GM04503 (cell line): ENCODE results near the gene HEXIM1.
"Not testable (repeated sequence)": the region's sequence is repeated elsewhere in the genome, so short reads cannot be mapped to it uniquely, and the experiment has no call there.

ENCODE experiments used
- DNase-seq: peaks from one replicate; pipeline ENCODE4 v3.0.0-alpha.2; 2012; ENCODE audit warnings: low read depth

Gene HEXIM1

DNA sequence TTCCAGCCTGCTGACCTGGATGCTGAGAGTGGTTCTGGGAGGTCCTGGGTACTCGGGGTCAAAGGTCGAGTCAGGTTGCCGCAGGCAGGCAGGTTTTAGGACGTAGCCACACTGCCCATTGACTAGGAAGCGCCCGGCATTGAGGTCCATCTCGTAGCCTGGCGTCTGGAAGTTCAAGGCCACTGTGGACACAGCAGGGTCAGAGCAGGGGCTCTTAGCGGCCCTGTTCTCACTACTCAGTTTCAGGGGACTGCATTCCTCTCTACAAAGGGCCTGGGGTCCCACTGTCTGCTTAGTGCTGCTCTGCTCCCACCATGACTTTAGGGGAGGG, 34.9 kb upstream of the HEXIM1 start:
- no peak for DNase-seq

DNA sequence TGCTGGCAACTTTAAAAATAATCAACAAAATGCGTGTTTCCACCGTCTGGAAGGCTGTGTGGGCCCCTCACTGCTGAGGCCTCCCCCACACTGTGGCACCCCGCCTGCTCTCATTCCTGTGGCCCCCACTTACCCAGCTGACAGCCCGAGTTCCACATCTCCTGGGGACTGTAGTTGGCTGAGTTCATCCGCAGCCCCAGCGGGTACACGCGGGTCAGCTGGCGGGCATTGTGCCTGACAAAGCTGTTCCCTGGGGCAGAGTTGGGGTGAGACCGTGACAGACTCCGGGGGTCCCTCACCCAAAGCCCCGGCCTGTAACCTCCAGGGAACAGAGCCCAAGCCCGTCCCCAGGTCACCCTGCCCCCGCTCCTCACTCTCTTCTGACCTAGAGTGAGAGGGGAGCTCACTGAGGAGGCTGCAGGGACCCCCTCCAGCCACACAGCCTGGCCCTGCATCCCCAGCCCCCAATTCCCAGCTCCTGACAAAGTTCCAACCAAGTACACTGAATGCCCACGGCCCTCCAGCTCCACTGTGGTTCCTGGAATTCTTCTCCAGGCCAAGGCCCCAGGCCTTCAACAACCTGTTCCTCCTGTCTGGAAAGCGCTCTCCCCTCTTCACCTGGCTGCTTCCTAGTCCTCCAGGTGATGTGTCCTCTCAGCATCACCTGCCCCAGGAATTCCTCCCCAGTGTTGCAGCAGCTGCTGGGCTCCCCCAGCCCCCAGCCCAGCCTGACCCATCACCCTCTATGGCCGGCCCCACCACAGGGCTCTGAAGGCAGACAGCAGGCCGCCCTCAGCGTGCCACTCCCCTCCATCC, 34.0 kb upstream of the HEXIM1 start:
- no peak for DNase-seq

DNA sequence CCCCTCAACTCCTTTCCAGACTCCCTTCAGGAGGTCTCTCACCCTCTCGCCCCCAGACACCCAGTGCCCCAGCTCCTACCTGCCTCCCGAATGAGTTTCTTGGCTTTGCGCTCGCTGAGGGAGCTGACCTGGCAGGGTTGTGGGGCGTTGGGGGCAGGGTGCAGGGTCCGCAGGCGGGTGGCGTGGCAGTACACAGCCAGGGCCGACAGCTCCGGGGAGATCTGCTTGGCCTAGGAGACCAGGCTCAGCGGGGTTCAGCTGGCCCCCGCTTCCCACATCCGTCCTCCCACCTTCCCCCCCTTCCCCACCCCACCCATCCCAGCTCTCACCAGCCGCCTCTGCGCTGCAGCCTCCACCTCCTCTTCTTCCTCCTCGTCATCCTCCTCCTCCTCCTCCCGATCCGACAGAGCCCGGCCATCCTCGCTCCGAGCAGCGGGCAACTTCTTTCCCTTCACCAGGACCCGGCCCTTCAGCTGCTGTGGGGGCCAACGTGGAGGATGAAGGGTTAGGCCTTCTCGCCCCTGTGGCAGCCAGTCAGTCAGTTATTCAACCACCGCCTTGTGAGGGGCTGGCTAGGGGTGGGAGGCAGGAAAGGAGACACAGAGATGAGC, 33.2 kb upstream of the HEXIM1 start:
- no peak for DNase-seq

DNA sequence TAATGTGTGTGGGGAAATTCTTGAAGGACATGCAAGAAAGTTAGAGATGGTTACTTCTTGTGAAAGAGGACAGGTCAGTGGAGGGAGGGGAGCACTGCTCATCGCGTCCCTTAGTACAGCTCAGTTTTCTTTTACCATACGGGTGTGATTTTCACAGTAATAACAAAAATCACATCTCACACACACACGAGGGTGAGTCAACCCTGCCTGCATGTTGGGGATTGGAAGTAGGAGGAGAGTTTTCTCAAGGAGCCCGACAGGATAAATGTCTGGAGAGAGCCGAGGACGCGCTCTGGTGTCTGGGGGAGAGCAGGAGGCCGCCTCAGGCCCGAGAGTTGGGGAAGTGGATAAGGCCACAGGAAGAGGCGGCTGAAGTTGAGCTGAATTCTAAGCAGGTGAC, 32.4 kb upstream of the HEXIM1 start:
- DNase-seq: no peak

DNA sequence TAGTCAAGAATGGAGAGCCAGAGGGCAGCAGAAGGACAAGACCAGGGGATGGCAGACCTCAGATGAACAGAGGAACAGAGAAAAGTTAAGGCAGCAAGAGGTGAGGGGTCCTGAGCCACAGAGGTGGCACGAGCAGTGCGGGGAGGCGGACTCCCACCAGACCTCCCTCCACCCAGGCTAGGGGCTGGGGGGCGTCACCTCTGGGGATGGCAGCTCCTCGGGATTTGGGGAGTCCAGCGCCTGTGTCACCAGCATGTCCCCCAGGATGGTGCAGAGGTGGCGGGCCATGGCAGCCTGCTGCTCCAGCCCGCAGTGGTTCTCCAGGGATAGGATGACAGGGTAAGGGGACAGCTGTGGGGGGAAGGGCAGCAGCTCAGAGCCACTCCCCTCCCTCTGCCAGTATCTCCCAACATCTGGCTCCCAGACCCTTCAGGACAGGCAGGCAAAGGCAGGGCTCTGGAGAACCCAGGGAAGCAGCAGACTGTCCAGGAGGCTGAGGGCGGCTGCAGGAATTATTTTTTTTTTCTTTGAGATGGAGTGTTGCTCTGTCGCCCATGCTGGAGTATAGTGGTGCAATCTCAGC, 31.8 kb upstream of the HEXIM1 start:
- no peak for DNase-seq

DNA sequence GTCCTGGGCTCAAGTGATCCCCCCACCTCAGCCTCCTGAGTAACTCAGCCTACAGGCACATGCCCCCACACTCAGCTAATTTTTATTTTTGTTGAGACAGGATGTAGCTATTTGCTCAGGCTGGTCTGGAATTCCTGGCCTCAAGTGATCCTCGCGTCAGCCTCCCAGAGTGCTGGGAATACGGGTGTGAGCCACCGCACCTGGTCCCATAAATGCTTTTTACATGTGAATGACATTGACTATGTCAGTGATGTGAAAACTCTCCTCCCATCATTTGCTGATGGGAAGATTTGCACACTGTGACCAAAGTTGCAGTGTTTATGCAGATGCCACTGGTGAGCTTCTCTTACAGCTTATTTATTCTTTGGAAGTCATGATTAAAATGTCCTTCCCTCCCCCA, 30.9 kb upstream of the HEXIM1 start:
- no peak for DNase-seq

DNA sequence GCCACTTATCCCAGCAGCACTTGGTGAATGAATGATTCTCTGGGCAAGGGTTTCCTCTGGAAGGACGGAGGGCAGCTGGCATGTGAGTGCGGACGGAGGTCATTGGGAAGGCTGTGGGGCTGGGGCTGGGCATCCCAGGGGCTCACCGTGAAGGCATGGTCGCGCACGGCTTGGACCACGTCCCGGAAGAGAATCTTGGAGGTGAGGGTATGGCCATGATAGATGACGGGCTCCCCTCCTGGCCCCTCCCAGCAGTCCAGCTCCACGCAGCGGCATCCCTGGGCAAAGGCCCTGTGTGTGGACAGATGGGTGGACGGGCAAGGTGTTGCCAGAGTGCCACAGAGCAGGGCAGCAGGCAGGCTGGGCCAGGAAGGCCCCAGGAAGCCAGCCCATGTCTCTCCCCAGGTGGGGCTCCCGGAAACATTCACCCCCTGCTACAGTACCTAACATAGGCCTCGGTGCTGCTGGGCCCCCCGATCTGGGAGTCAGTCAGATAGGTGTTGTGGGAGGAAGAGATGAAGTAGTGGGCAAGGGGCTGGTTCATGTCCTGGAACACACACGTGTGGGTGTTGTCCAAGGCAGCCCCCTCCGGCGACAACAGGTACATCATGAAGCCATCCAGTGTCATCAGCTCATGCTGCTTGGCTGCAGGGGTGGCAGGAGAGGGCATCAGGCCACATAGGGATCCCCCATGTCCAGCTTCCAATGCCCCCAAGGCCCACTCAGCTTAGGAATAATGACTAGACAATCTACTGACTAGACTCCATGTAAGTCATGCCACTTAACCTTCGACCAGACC, 30.2 kb upstream of the HEXIM1 start:
- DNase-seq: no peak

DNA sequence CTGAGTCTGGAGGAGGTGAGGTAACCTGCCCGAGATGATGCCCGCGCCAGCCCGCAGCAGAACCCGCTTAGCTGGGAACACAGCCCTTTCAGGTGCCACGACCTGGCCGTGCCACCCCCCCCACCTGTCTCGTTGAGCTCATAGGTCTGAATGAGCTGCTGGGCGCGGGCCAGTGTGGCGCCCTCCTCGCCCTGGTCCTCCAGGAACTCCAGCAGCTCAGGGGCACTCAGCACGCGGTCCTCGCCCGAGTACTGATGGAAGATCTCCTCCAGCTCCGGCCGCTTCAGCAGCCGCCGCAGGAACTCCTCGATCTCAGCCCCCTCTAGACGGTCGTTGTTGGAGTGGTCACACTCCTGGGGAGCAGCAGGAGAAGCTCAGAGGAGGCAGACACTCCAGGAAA, 29.6 kb upstream of the HEXIM1 start:
- no peak for DNase-seq

DNA sequence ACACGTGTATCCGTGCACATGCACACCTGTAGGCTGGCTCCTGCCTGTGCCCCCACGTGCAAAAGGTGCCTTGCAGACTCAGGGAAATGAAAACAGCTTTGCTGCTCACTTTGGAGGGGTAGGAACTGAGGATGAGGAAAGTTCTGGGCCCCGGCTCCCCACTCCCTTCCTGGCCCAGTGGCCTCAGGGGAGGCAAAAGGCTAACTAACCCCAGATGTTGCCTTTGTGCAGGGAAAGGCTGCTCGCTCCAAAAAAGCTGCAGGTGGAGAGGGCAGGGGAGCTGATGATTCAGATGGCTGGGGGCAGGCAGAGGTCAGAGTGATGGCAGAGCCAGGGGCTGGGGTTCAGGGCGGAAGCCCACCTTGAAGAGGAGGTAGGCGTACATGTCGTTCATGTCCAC, 28.3 kb upstream of the HEXIM1 start:
- DNase-seq: no peak

DNA sequence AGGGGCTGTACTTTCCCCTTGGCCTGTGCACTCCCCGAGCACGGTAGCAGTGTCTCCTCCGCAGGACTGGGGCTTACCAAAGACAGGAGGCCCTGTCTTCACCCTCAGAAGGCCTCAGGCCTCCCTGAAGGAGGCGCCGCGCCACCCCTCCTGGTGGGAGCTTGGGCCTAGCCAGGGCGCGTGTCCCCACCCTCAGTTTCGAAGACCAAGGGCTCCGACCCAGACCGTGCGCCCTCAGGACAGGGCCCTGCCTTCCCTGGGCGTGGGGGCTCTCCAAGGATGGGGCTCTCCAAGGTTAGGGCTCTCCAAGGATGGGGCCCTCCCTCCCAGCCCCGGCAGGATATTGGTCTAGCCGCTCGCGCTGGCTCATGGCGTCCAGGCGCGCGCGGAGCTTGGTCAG, 27.7 kb upstream of the HEXIM1 start:
- no peak for DNase-seq

DNA sequence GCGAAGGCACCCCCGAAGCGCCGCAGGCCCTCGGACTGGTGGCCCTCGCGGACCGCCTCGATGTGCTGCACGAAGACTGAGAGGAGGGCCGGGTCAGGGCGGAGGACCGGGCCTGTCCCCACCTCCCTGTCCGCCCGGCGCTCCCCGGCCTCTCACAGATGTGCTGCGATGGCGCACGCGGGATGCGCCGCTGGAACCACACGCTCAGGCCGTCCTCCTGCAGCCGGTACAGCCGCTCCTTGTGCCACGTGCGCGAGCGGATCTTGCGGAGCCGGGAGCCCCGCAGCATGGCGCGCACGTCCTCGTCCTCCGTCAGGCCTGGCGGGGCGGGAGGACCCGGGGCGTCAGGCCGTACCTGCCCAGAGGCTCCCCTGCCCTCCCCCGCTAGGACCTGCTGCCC, 27.2 kb upstream of the HEXIM1 start:
- DNase-seq: no peak

DNA sequence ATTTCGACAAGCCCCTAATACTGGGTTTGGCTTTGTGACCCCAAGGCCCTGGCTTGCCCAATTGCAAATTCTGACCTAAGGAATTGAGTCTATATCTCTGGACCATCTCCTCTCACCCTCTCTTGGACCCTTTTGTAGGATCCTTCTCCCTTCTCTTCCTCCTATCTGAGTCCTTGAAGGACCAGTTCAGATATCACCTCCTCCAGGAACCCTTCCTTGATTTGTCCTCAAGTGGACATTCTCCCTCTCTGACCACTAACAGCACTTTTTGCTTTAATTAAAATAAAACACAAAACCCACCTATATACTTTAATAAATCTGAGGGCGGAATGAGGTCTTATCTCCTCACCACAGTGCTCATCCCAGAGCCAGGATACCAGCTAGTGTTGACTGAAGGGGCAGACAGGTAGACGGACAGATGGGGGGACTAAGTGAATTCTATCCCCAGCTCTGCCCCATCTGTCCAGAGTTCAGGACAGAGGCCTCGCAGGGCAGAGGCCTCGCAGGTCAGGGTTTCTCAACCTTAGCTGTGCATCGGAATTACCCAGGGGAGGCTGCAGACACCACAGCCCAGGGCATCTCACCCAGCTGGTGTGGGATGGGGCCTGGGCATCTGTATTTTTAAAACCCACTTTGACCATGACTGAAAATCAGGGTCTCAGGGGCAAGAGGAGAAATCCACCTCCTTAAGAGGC, 25.1 kb upstream of the HEXIM1 start:
- no peak for DNase-seq

DNA sequence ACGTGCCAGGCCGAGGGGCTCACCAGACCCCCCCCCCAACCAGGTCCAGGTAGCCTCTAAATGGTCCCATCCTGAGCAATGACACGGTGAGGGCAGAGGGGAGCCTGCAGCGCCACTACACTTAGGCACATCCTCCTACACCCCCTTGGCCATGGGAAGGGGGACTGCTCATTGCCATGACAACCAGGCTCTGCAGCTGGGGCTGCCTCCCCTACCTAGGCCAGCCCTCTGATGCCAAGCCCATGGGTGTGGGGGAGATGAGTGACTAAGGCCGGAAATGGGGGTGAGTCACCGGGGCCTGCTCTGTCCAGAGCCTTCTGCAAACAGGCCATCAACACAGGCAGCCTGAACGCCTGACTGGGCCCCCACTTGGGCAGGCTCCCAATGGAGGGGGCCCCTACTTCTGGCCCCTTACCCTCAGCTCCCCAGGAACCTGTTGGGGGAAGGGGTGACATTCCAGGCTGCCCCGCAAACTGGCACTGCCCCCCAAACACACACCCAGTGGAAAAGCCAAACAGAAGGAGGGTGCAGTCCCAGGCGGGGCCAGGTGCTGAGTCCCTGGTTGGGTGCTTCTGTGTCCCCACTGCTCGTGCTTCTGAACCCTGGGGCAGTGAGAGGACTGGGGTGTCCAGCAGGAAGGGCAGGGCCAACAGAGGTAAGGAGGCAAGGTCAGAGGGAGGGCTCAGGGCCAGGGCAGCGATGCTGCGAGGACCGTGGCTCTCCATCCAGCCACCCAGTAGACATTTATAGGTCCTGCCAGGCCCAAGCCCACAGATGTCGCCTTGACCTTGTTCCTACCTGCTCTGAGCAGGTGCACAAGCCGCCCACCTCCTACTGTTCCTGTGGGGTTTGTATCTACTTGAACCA, 24.1 kb upstream of the HEXIM1 start:
- DNase-seq: no peak

DNA sequence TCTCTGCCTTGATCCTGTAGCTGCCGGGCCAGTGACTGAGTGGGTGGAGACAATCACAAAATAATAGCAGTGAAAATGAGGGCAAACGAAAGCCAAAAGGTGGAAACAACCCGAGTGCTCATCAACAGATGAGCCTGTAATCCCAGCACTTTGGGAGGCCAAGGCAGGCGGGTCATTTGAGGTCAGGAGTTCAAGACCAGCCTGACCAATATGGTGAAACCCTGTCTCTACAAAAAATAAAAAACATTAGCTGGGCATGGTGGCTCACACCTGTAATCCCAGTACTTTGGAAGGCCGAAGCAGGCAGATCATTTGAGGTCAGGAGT, 23.5 kb upstream of the HEXIM1 start:
- not testable (repeated sequence) for DNase-seq

DNA sequence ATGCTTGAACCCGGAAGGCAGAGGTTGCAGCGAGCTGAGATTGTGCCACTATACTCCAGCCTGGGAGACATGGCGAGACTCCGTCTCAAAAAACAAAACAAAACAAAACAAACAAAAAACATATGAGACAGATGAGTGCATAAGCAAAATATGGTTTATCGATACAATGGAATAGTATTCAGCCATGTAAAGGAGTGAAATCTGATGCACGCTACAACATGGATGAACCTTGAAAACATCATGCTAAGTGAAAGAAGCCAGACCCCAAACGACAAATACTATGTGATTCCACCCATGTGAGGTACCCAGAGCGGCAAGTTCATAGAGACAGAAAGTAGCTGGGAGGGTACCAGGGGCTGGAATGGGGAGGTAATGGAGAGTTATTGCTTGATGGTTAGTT, 22.8 kb upstream of the HEXIM1 start:
- no peak for DNase-seq

DNA sequence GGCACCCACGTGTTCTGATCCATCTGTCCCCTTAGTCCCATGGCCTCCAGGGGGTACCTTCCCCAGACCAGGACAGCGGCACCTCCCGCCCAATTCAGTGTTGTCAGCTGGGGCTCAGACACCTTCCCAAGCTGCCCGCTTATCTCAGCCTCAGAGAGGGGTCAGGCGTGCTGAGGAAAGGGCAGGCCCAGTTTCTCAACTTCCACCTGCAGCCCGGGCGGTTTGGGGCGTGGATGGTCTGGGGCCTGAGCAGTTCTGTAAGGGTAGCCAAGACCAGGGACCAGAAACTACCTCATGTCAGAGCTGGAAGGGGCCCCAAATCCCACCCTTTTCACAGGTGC, 21.1 kb upstream of the HEXIM1 start:
- DNase-seq: no peak

DNA sequence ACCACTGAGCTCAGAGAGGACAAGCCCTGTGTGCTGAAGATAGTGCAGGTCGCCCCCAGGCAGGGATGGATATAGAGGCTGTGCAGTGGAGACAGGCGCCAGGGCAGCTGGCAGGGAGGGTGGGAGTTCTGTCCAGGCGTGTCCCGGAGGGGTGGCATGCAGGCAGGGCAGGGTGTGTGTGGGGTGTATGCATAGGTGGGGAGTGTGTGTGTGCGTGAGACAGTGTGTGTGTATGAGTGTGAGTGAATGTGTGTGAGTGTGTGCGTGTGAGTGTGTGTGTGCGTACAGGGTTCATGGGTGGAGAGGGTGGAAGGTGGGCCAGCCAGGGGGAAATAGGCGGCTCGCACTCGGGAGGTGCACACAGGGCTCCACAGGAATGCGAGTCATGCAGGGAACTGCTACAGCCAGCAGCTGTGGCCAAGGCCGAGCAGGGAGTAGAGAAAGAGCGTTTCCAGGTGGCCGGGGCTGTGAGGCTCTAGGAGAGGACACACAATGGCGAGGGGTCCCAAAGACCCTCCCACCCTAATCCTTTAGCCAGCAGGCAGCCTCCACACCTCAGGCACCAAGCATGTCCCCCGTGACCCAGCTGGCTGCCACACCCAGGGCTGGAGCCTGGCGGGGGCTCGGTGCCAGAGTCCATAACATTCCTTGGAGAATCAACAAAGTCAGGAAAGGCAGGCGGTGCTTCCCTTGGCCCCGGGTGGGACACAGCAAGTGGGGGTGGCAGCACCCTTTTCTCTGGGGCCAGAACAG, 20.6 kb upstream of the HEXIM1 start:
- no peak for DNase-seq

DNA sequence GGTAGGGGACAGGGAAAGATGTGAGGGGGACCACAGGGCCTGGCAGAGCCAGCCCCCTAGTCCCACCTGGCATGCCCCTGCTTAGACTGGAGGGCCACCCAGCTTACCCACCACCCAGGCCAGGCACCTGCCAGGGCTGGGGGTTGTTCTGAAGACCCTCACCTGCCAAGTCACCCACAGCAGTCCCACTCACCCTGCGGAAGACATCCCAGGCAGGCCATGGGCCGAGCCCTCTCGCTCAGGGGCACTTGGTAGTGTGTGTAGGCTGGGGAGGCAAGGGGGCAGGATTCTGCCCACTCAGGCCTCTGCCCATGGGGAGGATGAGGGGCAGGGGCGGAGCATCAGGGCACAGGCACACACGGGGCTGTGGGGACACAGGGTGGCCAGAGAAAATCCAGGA, 19.9 kb upstream of the HEXIM1 start:
- no peak for DNase-seq

DNA sequence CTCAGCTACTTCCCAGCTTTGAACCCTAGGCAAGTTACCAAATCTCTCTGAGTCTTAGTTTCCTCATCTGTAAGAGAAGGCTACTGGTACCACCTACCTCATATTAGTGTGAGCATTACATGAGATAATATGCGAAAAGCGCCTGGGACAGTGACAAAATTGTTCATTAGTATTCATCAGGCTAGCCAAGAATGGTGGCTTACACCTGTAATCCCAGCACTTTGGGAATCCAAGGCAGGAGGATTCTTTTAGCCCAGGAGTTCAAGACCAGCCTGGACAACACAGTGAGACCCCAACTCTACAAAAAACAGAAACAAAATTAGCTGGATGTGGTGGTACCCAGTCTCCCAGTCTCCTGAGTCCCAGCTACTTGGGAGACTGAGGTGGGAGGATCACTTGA, 19.3 kb upstream of the HEXIM1 start:
- DNase-seq: no peak

DNA sequence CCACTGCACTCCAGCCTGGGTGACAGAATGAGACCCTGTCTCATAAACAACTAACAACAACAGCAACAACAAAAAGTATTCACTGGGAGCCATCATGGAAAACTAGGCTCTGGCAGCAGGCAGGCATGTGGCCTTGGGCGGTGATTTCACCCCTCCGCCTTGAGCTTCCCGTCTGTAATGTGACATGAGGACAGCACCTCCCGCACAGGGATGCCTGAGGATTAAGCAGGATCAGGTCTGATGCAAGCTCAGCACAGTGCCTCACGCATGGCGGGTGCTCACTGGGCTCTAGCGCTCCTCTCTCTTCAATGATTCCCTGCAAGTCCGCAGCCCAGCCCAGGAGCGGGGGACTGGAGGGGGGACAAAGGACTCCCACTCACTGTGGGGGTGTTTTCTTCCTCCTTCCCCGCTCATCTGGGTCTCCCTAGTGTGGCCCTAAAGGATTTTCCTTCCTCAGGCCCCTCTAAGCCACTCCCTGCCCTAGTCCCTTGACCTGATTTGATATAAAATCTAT, 18.8 kb upstream of the HEXIM1 start:
- no peak for DNase-seq
